IMR-90 (cell line): ENCODE data around the gene SFTA2. TPM values are rescaled to one million over a fixed set of nuclear protein-coding genes. Genes with fewer than 3 reads are reported as not detected.

Experiments
- ATAC-seq: fragments of 200-7000 bp; cut with Tn5 transposase; 2 replicates; pipeline ENCODE4 v1.9.1; 2020; ENCODE audit warnings: low read depth, mild to moderate bottlenecking, moderate library complexity
- BruUV-seq: library from RNA; stranded (reverse); fragments of 400-500 nt; replicated peaks from 2 replicates; lab custom pipeline; 2021; lab: Mats Ljungman, UMichigan
- CTCF ChIA-PET: fragments of 300-600 bp; formaldehyde crosslinking; extraction: SDS; loops from one replicate; lab custom pipeline; 2021; ENCODE audit warnings: antibody characterized with exemption; lab: Yijun Ruan, JAX
- POLR2A ChIA-PET: fragments of 300-600 bp; sonication (Branson Sonifier 250); formaldehyde crosslinking; loops from one replicate; lab custom pipeline; 2022; ENCODE audit warnings: antibody characterized with exemption; ENCODE audit not compliant: unreplicated experiment; lab: Charles Lee
- DNase-seq: peaks from one replicate; pipeline ENCODE4 v3.0.0; 2013
- H2AFZ ChIP-seq: replicated peaks from 2 replicates; pipeline ENCODE3; 2013; ENCODE audit warnings: low read length, mild to moderate bottlenecking; ENCODE audit not compliant: poor library complexity
- H2AK5ac ChIP-seq: 2 replicates; pipeline ENCODE4 v1.6.1; 2013; ENCODE audit warnings: low read depth, low read length, inconsistent platforms
- H2AK9ac ChIP-seq: replicated peaks from 2 replicates; pipeline ENCODE3; 2013; ENCODE audit warnings: mild to moderate bottlenecking, low read depth, low read length, moderate library complexity; ENCODE audit not compliant: poor library complexity
- H2BK120ac ChIP-seq: 2 replicates; pipeline ENCODE4 v1.6.1; 2013; ENCODE audit warnings: low read depth, low read length, inconsistent platforms
- H2BK15ac ChIP-seq: 3 replicates; pipeline ENCODE4 v1.6.1; 2013; ENCODE audit warnings: low read depth, low read length, inconsistent platforms
- H2BK20ac ChIP-seq: 2 replicates; pipeline ENCODE4 v1.6.1; 2013; ENCODE audit warnings: low read depth, mild to moderate bottlenecking, inconsistent platforms, low read length, moderate library complexity
- H2BK5ac ChIP-seq: 2 replicates; pipeline ENCODE4 v1.6.1; 2013; ENCODE audit warnings: mild to moderate bottlenecking, low read depth, low read length, inconsistent platforms; ENCODE audit not compliant: poor library complexity, severe bottlenecking
- H3K14ac ChIP-seq: replicated peaks from 2 replicates; pipeline ENCODE4 v1.6.1; 2013; ENCODE audit warnings: low read depth, low read length, inconsistent platforms
- H3K18ac ChIP-seq: 2 replicates; pipeline ENCODE4 v1.6.1; 2013; ENCODE audit warnings: low read depth, low read length, control low read depth
- H3K23ac ChIP-seq: 2 replicates; pipeline ENCODE4 v1.6.1; 2013; ENCODE audit warnings: low read depth, low read length, inconsistent platforms
- H3K27ac ChIP-seq: 2 replicates; pipeline ENCODE4 v1.5.1; 2013; ENCODE audit warnings: mild to moderate bottlenecking, control low read depth, low read length; ENCODE audit not compliant: insufficient read depth
- H3K27me3 ChIP-seq: 2 replicates; pipeline ENCODE4 v1.6.1; 2013; ENCODE audit warnings: low read length; ENCODE audit not compliant: control insufficient read depth, insufficient read depth
- H3K36me3 ChIP-seq: 2 replicates; pipeline ENCODE4 v1.6.1; 2013; ENCODE audit warnings: low read length, mixed read lengths; ENCODE audit not compliant: control insufficient read depth, insufficient read depth
- H3K4ac ChIP-seq: 2 replicates; pipeline ENCODE4 v1.6.1; 2013; ENCODE audit warnings: low read depth, low read length, inconsistent platforms
- H3K4me1 ChIP-seq: 2 replicates; pipeline ENCODE4 v1.6.1; 2013; ENCODE audit warnings: low read length, mixed read lengths; ENCODE audit not compliant: control insufficient read depth, insufficient read depth
- H3K4me2 ChIP-seq: 2 replicates; pipeline ENCODE4 v1.6.1; 2013; ENCODE audit warnings: low read depth, mild to moderate bottlenecking, control low read depth, low read length, moderate library complexity
- H3K4me3 ChIP-seq: 2 replicates; pipeline ENCODE4 v1.5.1; 2013; ENCODE audit warnings: low read depth, mild to moderate bottlenecking, control low read depth, low read length, moderate library complexity; ENCODE audit not compliant: insufficient read depth
- H3K56ac ChIP-seq: 2 replicates; pipeline ENCODE4 v1.6.1; 2013; ENCODE audit warnings: low read length, inconsistent platforms; ENCODE audit not compliant: insufficient read depth; ENCODE audit errors: extremely low read depth
- H3K79me1 ChIP-seq, 2 experiments: 2 replicates each; pipeline ENCODE4 v1.6.1; 2013; ENCODE audit warnings: low read length in 2 of 2, inconsistent platforms in 1 of 2, low read depth in 1 of 2
- H3K9ac ChIP-seq: 2 replicates; pipeline ENCODE4 v1.6.1; 2013; ENCODE audit warnings: low read depth, low read length, control low read depth
- H3K9me1 ChIP-seq: 2 replicates; pipeline ENCODE4 v1.6.1; 2013; ENCODE audit warnings: low read length, inconsistent platforms; ENCODE audit not compliant: insufficient read depth
- H3K9me3 ChIP-seq: 2 replicates; pipeline ENCODE4 v1.6.1; 2013; ENCODE audit warnings: low read length; ENCODE audit not compliant: control insufficient read depth, insufficient read depth
- H4K20me1 ChIP-seq: 2 replicates; pipeline ENCODE4 v1.6.1; 2013; ENCODE audit warnings: low read length, inconsistent platforms; ENCODE audit not compliant: insufficient read depth
- H4K5ac ChIP-seq: 2 replicates; pipeline ENCODE4 v1.6.1; 2013; ENCODE audit warnings: mild to moderate bottlenecking, low read depth, low read length, control low read depth
- H4K8ac ChIP-seq, 2 experiments: 2 replicates each; pipeline ENCODE4 v1.6.1; 2013; ENCODE audit warnings: low read depth in 2 of 2, low read length in 2 of 2, control low read depth in 1 of 2, inconsistent platforms in 1 of 2
- H4K91ac ChIP-seq: 2 replicates; pipeline ENCODE4 v1.6.1; 2013; ENCODE audit warnings: low read depth, low read length, inconsistent platforms; ENCODE audit not compliant: insufficient read depth
- BHLHE40 ChIP-seq: fragments of 150-350 bp; IDR thresholded peaks from 2 replicates; pipeline ENCODE4 v1.6.1; 2016; ENCODE audit warnings: mild to moderate bottlenecking, low read depth, low read length
- CEBPB ChIP-seq: IDR thresholded peaks from 2 replicates; pipeline ENCODE4 v1.6.1; 2012; ENCODE audit warnings: low read depth, low read length, improper control_type of control experiment
- CHD1 ChIP-seq: IDR thresholded peaks from 2 replicates; pipeline ENCODE4 v1.6.1; 2012; ENCODE audit warnings: low read depth, low read length, improper control_type of control experiment
- CTCF ChIP-seq: conservative IDR thresholded peaks from 2 replicates; pipeline ENCODE4 v1.5.1; 2012; ENCODE audit warnings: mild to moderate bottlenecking, low read depth, low read length, improper control_type of control experiment
- FOS ChIP-seq: fragments of 150-350 bp; IDR thresholded peaks from 2 replicates; pipeline ENCODE4 v1.6.1; 2016; ENCODE audit warnings: low read depth, low read length
- MAFK ChIP-seq: IDR thresholded peaks from 2 replicates; pipeline ENCODE4 v1.6.1; 2012; ENCODE audit warnings: low read depth, low read length, improper control_type of control experiment
- MAZ ChIP-seq: IDR thresholded peaks from 2 replicates; pipeline ENCODE4 v1.6.1; 2012; ENCODE audit warnings: low read depth, mild to moderate bottlenecking, low read length, improper control_type of control experiment, moderate library complexity, borderline replicate concordance
- MXI1 ChIP-seq: IDR thresholded peaks from 2 replicates; pipeline ENCODE4 v1.6.1; 2012; ENCODE audit warnings: low read depth, mild to moderate bottlenecking, low read length, moderate library complexity, borderline replicate concordance
- NFE2L2 ChIP-seq: fragments of 150-350 bp; IDR thresholded peaks from 2 replicates; pipeline ENCODE4 v1.6.1; 2016; ENCODE audit warnings: low read depth, mild to moderate bottlenecking, low read length
- POLR2A ChIP-seq: IDR thresholded peaks from 2 replicates; pipeline ENCODE4 v1.6.1; 2012; ENCODE audit warnings: mild to moderate bottlenecking, low read depth, low read length
- RAD21 ChIP-seq: IDR thresholded peaks from 2 replicates; pipeline ENCODE4 v1.6.1; 2012; ENCODE audit warnings: low read length, improper control_type of control experiment
- RCOR1 ChIP-seq: IDR thresholded peaks from 2 replicates; pipeline ENCODE4 v1.6.1; 2012; ENCODE audit warnings: mild to moderate bottlenecking, low read length, improper control_type of control experiment; ENCODE audit not compliant: insufficient replicate concordance
- RFX5 ChIP-seq: IDR thresholded peaks from 2 replicates; pipeline ENCODE4 v1.8.0; 2012; ENCODE audit warnings: low read depth, mild to moderate bottlenecking, low read length, moderate library complexity
- SMC3 ChIP-seq: fragments of 150-350 bp; IDR thresholded peaks from 2 replicates; pipeline ENCODE4 v1.6.1; 2016; ENCODE audit warnings: low read depth, mild to moderate bottlenecking, antibody characterized with exemption, low read length, moderate library complexity
- WGBS, 2 experiments: methylation state at CpG; one replicate each; pipeline versions ENCODE4 v1.1.5 to v1.1.7; 2013; ENCODE audit warnings: missing lambda C conversion rate in 2 of 2; ENCODE audit not compliant: insufficient read length in 1 of 2; ENCODE audit errors: extremely low coverage in 2 of 2; 5-methylcytosine and 5-hydroxymethylcytosine counted together
- dilution Hi-C: fragments of 300-500 bp; cut with HindIII; formaldehyde crosslinking; loops from one replicate; pipeline ENCODE4 v1.14.3; 2018; ENCODE audit warnings: low sequenced_read_pairs; ENCODE audit not compliant: unreplicated experiment
- in situ Hi-C: fragments of 300-500 bp; cut with MboI; formaldehyde crosslinking; loops from 3 replicates; pipeline ENCODE4 v1.14.3; 2019; ENCODE audit warnings: low sequenced_read_pairs, inconsistent platforms, mixed read lengths
- intact Hi-C: fragments of 100-400 bp; cut with micrococcal nuclease; formaldehyde crosslinking; loops from 2 replicates; pipeline ENCODE4 v1.10.0; 2022
- polyA plus RNA-seq, 3 experiments: library from polyadenylated mRNA; depleted of rRNA; stranded (reverse); fragments of >200 nt; gene quantifications; 2 replicates each; pipeline ENCODE4 v1.2.3, GENCODE V29; 2012; ENCODE audit warnings: low replicate concordance in 1 of 3
- total RNA-seq: library from RNA; depleted of rRNA; stranded (reverse); fragments of >200 nt; gene quantifications from 2 replicates; pipeline ENCODE4 v1.2.3, GENCODE V29; 2012
- TF ChIP-seq, protein P1 (sequence below): fragments of 150-350 bp; IDR thresholded peaks from 2 replicates; pipeline ENCODE4 v1.6.1; 2017; ENCODE audit warnings: mild to moderate bottlenecking, antibody characterized with exemption, low read length, low read depth
- TF ChIP-seq, protein P2 (sequence below): fragments of 150-350 bp; IDR thresholded peaks from 2 replicates; pipeline ENCODE4 v1.6.1; 2016; ENCODE audit warnings: low read depth, mild to moderate bottlenecking, low read length, moderate library complexity, borderline replicate concordance

SFTA2 gene
- total and polyA plus RNA-seq, 2 of the 4 experiments (the other 2 are of a cell fraction) = not detected

GRCh38 chr6:30893666-30894065 lies 38.3 kb downstream of the SFTA2 start:
- ChIA-PET POLR2A (no interaction called here), CTCF (no interaction called here)
- Histone ChIP-seq H2BK20ac (no peak overlapping the region), H3K27me3 (no peaks in the 10 kb centered on the region), H4K91ac (no peak overlapping the region), H3K4me1 (peaks cover 4% of the 10 kb centered on the region; the same call in 1 of the 2 replicates), H2BK15ac (no peak overlapping the region), H3K4me2 (no peak overlapping the region), H3K27ac (no peak overlapping the region), H3K79me1 (peaks cover 3 to 26% of the 10 kb centered on the region in 2 experiments), H2AK5ac (no peak overlapping the region), H3K36me3 (peaks cover 73% of the 10 kb centered on the region), H3K9me3 (no peaks in the 10 kb centered on the region), H4K20me1 (no peaks in the 10 kb centered on the region; the same call in 1 of the 2 replicates), H3K4me3 (no peak overlapping the region), H3K14ac (no peak overlapping the region), H4K8ac (no peak overlapping the region), H2BK120ac (no peak overlapping the region), H3K9ac (no peak overlapping the region), H3K9me1 (no peaks in the 10 kb centered on the region), H3K56ac (no peak overlapping the region), H3K18ac (no peak overlapping the region), H4K5ac (no peak overlapping the region), H2BK5ac (no peak overlapping the region), H2AK9ac (no peak overlapping the region), H3K23ac (no peak overlapping the region), H2AFZ (no peak overlapping the region), H3K4ac (no peak overlapping the region)
- intact Hi-C loops (no loop called here), dilution Hi-C loops (no loop called here), in situ Hi-C loops (no loop called here)
- TF ChIP-seq CEBPB (no peak), CHD1 (no peak), RCOR1 (no peak), POLR2A (no peak), RAD21 (no peak), MAFK (no peak), MXI1 (no peak), MAZ (no peak), BHLHE40 (no peak), RFX5 (no peak), CTCF (no peak), SMC3 (no peak), NFE2L2 (no peak), FOS (no peak)
- TF ChIP-seq, protein P1, sequence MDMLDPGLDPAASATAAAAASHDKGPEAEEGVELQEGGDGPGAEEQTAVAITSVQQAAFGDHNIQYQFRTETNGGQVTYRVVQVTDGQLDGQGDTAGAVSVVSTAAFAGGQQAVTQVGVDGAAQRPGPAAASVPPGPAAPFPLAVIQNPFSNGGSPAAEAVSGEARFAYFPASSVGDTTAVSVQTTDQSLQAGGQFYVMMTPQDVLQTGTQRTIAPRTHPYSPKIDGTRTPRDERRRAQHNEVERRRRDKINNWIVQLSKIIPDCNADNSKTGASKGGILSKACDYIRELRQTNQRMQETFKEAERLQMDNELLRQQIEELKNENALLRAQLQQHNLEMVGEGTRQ = no peak
- TF ChIP-seq, protein P2, sequence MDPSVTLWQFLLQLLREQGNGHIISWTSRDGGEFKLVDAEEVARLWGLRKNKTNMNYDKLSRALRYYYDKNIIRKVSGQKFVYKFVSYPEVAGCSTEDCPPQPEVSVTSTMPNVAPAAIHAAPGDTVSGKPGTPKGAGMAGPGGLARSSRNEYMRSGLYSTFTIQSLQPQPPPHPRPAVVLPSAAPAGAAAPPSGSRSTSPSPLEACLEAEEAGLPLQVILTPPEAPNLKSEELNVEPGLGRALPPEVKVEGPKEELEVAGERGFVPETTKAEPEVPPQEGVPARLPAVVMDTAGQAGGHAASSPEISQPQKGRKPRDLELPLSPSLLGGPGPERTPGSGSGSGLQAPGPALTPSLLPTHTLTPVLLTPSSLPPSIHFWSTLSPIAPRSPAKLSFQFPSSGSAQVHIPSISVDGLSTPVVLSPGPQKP = no peak
- no peak for ATAC-seq
- 90% methylated on average over 3 of the region's 8 CpGs; no CpG with 5 or more reads in 1 of the 2 experiments for WGBS, 2 experiments
- BruUV-seq = no TSS peak
- no peak for DNase-seq
